Skin epidermis (tissue), 12 donors: ENCODE data around the gene FANCC.

Experiments
- H3K27ac ChIP-seq, 21 experiments: fragments of 200-600 bp; sonication (generic) in 11 of 21; one replicate each; pipeline ENCODE4 v1.5.0; 2020; ENCODE audit warnings: mild to moderate bottlenecking in 3 of 21, inconsistent platforms in 2 of 21, moderate library complexity in 2 of 21
- H3K4me3 ChIP-seq, 7 experiments: fragments of 200-600 bp; sonication (generic) in 2 of 7; one replicate each; pipeline ENCODE4 v1.5.0; 2020; ENCODE audit warnings: inconsistent platforms in 2 of 7, mild to moderate bottlenecking in 2 of 7, moderate library complexity in 1 of 7

FANCC gene

DNA sequence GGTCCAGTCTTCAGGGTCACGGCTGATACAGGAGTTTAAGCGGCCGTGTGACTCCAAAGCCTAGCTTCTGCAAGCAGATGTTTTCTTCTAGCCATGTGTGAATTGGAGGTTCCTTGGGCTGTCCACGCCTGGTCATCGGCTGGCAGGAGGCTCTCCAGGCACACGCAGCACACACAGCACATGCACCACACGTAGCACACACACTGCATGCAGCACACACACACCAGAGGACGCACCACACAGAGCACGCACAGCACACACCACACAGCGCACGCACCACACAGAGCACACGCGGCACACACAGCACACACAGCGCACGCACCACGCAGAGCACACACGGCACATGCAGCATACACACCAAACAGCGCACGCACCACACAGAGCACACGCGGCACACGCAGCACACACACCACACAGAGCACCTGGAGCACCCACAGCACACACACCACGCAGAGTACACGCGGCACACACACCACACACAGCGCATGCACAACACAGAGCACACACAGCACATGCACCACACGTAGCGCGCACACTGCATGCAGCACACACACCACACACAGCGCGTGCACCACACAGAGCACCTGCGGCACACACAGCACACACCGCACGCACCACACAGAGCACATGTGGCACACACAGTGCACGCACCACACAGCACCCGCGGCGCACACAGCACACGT is 234.3 kb downstream of the FANCC start:
- Histone ChIP-seq H3K4me3 (no peak overlapping the region), H3K27ac (peak overlapping the region in 2 of 21 experiments; percentile 38)

DNA sequence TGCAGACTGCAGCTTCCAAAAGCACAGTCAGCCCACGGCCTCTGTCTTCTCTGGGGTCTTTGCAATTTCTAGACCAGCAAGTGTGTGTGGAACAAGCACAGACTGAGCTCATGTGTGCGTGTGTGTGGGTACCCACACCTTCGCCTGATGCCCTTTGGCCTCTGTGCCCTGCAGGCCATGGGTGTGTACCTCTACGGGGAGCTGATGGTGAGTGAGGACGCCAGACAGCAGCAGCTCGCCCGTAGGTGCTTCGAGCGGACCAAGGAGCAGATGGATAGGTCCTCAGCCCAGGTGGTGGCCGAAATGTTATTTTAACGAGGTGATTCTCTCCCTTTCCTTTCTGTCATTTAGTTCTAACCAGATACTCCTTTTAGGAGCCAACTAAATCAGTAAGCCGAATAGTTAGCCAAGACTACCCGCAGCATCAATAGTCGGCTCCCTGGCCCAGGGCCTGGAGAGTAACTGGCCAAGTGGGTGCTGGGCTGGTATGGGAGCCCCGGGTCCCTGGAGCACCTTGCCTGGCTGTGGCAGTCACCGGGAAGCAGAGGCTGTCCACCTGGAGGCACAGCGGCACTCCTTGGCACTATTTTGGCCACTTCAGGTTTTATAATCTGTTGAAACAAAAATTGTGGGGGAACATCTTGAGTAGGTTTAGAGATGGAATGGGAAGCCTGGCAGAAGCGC is 235.0 kb downstream of the FANCC start:
- H3K4me3 ChIP-seq: no peak overlapping the region
- H3K27ac ChIP-seq: peak overlapping the region in 5 of 21 experiments; percentile 17 to 38 (median 33)

DNA sequence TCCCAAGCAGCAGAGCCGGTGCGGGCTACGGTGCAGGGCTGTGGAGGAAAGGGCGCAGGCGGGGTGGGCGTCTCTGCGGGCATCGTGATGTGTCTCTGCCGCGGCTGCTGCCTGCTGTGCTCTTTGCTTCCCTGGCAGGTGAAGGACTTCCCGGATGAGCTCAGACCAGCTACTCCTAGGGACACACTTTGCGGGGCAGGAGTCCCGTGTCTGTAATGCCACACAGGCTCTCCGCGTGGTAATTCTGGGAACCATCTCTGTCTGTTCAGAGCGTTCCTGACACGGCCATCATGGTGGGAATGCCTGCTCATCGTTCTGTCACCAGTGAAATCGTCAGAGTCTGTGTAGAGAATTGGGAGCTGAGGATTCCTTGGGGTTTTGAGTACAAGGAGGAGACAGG is 235.5 kb downstream of the FANCC start:
- Histone ChIP-seq H3K4me3 (no peak overlapping the region), H3K27ac (peak overlapping the region in 5 of 21 experiments; percentile 17 to 38 (median 33))

DNA sequence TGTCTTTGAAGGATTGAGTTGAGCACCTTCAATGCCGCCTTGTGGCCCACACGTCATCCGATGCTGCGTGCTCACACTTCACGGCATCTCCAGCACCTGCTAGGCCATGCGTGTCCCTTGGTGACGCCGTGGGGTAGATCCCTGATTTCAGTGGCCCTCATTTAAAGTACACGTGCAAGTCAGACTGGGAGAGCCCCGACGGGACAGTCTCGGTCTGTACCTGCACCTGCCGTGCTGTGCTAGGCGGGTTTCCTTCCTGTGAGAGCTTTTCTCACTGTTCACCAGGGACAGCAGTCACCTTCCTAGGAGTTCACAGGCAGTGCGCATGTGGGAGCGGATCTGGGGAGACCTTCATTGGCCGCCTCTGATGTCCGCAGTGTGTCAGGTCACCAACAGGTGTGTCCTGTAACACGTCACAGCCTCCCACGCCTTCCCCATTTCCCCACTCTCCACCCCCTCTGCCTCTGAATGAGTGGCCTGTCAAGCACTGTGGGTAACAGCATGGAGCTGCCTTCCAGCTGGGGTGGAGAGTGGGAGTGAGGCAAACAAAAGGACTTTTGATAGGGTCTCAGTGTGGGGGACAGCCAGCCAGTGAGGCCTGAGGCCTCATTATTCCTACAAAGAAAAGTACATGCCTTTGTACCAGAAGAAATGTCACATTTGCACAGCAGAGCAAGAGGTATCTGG is 236.4 kb downstream of the FANCC start:
- no peak overlapping the region for H3K4me3 ChIP-seq
- H3K27ac ChIP-seq: peak overlapping the region in 4 of 21 experiments; percentile 16 to 35 (median 24)

DNA sequence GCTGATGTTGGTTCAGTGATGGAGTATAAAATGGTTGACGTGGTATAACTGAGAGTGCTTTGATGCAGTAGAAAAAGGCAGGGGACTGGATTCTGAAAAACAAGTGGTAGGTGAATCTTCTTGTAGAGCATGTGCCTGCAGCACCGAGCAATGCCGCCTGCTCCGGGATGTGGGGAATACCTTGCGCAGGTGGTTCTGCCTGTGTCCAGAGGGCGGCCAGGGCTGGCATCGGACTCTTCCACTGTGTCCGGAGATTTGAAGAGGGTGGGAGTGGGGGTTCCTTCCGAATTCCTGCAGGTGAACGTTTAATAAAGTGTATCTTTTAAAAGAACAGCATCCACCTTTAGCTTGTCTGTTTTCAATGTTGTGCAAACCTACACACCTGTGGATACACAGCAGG is 238.0 kb downstream of the FANCC start:
- no peak overlapping the region for H3K27ac ChIP-seq
- H3K4me3 ChIP-seq: no peak overlapping the region

DNA sequence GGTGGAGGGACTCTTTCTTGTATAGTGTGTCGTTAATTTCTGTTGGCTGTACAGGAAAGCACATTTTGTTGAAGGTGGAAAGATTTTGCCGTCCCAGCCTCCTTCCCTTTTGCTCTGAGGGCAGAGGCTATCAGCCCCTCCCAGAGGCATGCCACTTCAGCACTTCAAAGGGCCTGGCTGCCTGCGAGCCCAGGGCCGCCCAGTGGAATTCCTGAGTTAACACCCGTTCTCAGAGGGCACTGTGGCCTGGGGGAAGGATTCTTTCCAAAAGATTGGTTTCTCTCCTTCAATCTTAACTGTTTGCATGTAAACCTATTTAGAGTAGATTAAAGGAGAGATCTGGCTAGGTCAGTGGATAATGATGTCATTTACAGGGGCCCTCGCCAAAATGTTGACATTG is 238.6 kb downstream of the FANCC start:
- H3K4me3 ChIP-seq: no peak overlapping the region

DNA sequence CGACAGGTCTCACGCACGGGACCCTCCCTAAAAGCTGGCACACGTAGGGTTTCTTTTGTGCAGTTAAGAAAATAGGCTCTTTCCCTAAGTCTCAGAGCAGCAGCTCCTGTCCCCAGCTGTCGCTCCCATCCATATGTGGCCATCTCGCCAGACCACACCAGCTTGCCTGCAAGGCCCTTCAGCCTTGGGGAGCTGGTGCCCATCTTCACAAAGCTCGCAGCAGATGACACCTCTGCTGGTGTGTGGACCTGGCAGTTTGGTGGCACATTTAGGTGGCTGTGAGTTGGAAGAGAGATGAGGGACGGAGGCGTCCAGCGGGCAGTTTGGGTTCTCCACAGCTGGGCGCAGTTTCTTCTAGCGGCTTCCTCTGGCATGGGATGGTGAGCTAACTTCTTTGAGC is 239.0 kb downstream of the FANCC start:
- Histone ChIP-seq H3K4me3 (no peak overlapping the region), H3K27ac (peak overlapping the region in 9 of 21 experiments; percentile 27 to 78 (median 47))

More for the DNA sequence above, 238.6 kb downstream of the FANCC start:
- peak overlapping the region in 8 of 21 experiments; percentile 27 to 64 (median 43) for H3K27ac ChIP-seq

DNA sequence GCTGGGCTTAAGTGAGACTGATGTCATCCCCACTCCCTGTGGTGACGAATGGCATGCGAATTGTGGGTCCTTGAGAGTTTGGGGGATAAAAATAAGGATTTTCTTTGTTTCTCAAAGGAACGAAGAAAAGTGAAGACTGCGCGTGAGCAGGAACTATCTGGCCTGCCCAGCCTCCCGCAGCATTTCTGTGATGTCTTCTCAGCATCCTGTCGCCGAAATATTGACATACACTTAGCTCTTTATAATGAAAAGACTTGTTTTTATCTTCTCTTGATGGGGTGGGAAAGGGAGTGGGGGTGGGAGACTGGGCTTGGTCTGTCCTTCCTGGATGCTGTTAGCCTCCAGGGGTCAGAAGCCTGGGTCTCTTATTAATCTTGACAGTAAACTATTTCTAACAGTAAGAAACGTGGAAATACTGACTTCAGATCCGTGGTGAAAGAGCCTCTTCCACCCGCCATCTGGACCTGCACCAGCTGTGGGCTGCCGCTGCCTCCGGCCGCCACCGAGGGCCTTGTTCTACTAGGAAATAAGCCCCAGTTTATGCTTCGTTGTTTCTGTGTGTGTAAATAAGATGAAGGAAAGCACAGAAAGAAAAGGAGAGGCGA is 239.6 kb downstream of the FANCC start:
- H3K4me3 ChIP-seq: no peak overlapping the region
- H3K27ac ChIP-seq: peak overlapping the region in 10 of 21 experiments; percentile 1 to 78 (median 46)

DNA sequence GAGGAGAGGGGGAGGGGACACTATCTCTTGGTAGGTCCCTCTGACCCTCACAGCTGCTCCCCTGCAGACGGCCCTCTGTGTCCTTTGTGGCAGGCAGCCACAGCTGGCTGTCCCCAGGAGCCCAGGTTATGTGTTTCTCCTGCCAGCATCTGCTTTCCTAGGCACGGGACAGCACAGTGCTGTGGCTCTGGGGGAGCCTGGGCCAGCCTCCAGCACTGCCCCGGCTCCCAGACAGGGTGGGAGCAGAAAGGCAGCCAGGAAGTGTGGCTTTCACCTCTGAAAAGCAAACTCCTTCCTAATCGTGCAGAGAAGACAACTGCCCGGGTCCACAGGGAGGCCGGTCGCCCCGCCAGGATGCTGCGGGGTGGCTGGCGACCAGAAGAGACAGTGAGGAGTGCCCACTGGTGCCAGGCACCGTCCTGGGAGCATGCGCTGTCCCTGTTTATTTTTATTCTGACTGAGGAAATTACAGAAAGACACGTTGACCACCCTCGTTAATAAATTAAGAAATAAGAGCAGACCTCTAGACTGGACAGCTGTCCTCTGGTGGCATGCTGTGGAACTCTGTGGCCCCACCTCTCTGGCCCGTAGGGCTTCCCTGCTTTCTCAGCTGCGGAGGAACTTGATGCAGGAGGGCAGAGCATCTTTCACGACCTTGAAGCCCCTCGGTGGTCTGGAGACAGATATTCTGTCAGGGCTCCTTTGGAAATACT is 240.3 kb downstream of the FANCC start:
- H3K4me3 ChIP-seq: no peak overlapping the region
- H3K27ac ChIP-seq: peak overlapping the region in 15 of 21 experiments; percentile 4 to 78 (median 46)

DNA sequence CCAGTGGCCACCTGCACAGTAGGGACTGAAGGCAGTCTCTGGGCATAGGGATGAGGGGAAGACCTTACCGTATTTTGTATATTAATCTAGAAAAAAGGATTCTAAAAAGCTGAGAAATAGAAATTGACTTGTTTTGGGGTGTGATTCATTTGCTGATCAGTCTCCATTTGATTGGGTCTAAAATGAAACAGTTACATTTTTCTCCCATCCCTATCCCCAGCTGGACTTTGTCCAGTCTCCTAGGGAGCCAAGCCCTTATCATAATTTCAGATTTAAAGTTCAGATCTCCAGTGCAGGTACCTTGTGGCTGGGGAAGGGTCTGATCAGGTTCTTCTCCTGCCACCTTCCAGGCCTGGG is 240.8 kb downstream of the FANCC start:
- H3K4me3 ChIP-seq: no peak overlapping the region

DNA sequence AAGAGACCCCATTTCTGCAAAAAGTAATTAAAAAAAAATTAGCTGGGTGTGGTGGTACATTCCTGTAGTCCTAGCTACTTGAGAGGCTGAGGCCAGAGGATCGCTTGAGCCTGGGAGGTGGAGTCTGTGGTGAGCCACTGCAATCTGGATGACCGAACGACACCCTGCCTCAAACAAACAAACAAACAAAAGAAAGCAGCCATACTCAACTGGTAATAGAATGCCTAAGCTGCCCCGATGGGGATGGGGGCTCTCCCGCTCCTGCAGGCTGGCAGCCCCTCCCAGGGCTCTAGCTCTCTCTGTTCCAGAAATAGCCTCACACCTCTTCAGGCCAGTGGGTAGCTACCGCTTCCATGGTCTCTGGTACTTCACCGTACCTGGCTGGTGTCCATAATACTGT is 241.8 kb downstream of the FANCC start:
- H3K4me3 ChIP-seq: no peak overlapping the region
- no peak overlapping the region for H3K27ac ChIP-seq

More for the DNA sequence above, 240.8 kb downstream of the FANCC start:
- peak overlapping the region in 11 of 21 experiments; percentile 4 to 78 (median 51) for H3K27ac ChIP-seq

DNA sequence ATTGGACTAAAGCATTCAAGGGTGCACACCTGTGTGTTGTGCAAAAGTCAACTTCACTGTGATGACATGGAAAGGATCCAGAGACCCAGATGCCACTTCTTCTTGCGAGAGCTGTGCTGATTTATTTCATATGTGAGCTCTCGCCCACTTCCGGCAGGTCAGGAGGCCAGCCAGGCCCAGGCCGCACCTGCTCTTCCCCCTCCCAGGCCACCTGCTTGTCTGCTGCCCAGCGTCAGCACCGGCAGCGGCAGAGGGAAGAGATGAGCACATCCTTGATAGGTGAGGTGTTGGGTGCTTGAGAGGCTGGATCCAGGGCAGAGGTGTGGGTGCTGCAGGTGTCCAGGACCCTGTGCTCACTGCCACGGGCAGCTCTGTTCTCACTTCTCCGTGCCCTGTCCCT is 242.9 kb downstream of the FANCC start:
- peak overlapping the region in 1 of 21 experiments; percentile 57 for H3K27ac ChIP-seq
- H3K4me3 ChIP-seq: no peak overlapping the region

DNA sequence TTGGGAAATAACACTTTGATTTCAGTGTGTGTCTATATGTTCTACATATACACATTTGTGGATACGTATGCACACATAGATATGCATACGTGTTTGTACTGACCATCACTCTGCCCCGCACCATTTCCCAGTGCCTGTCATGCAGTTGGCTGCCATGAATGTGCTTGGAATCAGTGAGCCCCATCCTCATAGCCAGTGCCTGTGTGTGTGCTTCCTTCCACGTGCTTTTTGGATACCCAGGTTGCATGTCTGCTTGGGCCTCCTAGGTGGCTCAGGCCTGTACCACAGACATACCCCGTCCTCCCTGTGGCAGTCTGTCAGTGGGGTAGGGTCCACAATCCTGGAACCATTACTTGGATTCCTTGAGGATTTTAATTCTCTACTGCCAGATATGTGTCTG is 243.6 kb downstream of the FANCC start:
- H3K27ac ChIP-seq: peak overlapping the region in 1 of 21 experiments; percentile 57
- no peak overlapping the region for H3K4me3 ChIP-seq

DNA sequence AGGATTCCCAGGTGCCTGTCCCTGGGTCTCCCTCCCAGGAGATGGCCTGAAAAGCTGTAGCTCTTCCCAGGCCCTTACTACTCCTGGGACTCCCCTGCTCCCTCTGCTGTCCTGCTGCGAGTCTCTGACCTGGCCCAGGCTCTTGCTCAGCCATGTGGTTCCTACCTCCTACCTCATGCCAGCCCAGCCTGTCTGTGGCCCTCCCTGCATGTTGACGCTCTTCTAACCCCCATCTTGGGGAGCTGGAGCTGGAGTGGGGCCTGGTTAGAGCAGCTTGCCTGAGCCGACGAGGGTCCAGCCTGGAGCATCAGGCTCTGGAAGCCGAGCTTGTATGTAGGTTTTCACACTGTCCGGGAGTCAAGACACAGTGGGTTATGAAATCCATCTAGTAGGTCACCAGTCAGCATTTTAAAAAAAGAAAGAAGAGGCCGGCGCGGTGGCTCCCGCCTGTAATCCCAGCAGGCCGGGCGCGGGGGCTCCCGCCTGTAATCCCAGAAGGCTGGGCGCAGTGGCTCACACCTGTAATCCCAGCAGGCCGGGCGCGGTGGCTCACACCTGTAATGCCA is 244.4 kb downstream of the FANCC start:
- Histone ChIP-seq H3K27ac (peak overlapping the region in 1 of 21 experiments; percentile 57), H3K4me3 (no peak overlapping the region)

DNA sequence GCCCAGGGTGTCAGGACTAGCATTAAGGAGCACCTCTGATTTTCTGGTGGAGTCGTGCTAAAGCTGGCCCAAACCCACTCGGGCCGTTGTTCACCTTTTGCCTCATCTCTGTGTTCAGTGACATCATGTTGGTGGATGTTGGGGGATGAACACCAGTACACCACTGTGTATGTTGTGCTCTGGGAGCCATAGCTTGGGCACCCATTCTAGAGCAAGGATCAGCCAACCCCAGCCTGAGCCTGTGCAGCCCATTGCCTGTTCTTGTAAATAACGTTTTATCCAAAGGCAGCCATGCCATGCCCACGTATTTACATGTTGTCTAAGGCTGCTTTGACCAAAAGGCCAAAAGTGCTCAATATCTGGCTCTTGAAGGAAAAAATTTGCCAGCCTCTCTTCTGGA is 245.6 kb downstream of the FANCC start:
- Histone ChIP-seq H3K4me3 (no peak overlapping the region), H3K27ac (peak overlapping the region in 3 of 21 experiments; percentile 21 to 51 (median 38))

DNA sequence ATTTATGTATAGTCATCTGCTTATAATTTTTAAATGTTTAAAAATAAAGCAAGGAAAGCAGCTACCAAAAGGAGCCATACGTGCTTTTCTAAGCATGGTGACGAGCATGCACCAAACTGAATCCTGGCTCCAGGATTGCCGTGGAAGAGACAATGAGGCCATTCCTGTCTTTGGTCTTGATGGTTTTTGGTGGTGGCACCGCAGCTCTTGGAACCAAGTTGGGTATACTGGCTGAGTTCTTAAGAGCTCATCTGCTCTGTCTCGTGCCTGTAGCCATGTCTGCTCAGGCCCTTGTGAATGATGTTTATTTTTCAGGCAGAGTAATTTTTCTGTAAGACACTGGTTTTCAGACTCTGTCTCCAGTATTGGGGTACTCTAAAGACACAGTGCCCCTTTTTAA is 246.1 kb downstream of the FANCC start:
- no peak overlapping the region for H3K4me3 ChIP-seq
- peak overlapping the region in 3 of 21 experiments; percentile 21 to 51 (median 38) for H3K27ac ChIP-seq

DNA sequence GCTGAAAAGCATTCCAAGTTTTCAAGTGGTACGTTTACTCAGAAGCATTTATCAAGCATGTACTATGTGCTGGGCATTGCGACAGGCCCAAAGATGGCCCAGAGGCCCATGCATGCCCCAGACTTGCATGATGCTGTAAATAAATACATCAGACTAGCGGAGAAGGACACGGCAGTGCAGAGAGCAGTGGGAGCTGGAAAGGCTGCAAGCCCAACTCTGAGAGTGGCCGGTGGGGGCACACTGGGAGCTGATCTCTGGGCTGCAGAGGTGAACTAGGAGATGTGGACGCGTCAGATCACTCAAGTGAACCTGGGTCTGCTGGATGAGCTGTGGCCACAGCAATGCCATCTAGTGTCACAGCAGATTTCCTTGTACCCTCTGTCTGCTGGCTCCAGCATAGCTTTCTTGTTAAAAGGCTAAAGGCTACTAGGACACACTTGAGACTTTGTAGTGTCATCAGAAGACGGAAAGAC is 246.9 kb downstream of the FANCC start:
- Histone ChIP-seq H3K4me3 (no peak overlapping the region), H3K27ac (peak overlapping the region in 1 of 21 experiments; percentile 43)

DNA sequence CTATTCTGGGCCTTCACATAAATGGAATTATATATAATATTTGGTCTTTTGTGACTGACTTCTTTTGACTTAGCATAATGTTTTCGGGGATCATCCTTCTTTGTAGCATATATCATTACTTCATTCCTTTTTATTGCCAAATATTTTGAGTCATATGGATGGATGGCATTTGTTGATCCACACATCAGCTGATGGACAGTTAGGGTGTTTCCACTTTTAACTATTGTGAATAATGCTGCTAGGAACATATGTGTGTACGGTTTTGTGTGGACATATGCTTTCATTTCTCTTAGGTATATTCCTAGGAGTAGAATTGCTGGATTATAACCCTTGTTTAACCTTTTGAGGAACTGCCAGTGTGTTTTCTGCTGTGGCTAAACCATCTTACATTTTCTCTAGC is 249.6 kb downstream of the FANCC start:
- Histone ChIP-seq H3K4me3 (no peak overlapping the region), H3K27ac (no peak overlapping the region)

DNA sequence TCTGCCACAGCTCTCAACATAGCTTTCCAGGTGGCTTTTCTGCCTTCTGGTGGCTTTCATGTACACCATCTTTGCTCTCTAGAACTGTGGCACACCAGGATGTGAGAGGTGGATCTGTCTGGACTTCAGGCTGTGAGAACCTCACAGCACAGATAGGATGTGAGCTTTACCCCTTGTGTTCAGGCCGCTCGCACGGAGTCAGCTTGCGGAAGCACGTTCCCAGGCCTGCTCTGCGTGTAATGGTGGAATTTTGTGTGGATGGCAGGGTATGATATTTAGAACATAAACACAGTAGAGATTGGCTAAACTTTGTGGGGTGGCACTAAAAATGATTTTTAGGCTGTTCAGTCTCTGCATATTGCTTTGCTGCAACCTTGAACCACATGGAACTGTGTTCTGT is 250.5 kb downstream of the FANCC start:
- Histone ChIP-seq H3K27ac (peak overlapping the region in 3 of 21 experiments; percentile 23 to 69 (median 54)), H3K4me3 (no peak overlapping the region)
